ENCODE results near the gene CCND2.
A peak's percentile ranks its signal among the peaks of the same experiment; 100 is the strongest.

CCND2 gene

DNA sequence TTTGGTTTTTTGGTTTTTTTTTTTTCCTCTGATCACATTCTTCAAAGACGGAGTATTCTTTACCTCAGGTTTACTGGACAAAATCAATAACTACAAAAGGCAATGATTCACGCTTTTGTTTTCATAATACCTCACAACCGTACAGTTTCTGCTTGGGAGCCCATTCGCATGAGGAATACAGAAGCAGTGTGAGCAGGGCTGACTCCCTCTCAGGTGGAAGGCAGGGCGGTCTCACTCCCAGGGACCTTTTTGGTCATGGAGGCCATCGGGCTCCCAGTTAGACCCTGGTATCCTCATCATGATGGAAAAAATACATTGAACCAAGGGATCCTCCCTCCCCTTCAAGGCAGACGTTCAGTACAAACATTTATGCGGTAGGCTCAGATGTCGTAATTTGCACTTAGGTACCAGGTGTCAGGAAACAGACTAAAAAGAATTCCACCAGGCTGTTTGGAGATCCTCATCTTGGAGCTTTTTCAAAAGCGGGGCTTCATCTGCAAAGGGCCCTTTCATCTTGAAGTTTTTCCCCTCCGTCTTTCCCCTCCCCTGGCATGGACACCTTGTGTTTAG is 28.5 kb downstream of the CCND2 start:
- H3K27me3 Mint-ChIP-seq: no peaks in the 10 kb centered on the region
- H3K36me3 Mint-ChIP-seq: peaks cover 80% of the 10 kb centered on the region
- peak overlapping the region; percentile 13 for H3K27ac Mint-ChIP-seq
- no peak overlapping the region for H3K4me3 Mint-ChIP-seq
- CTCF ChIA-PET: no interaction called here
- no peaks in the 10 kb centered on the region for H3K4me1 Mint-ChIP-seq
- no peaks in the 10 kb centered on the region for H3K9me3 Mint-ChIP-seq
- no peak for DNase-seq

DNA sequence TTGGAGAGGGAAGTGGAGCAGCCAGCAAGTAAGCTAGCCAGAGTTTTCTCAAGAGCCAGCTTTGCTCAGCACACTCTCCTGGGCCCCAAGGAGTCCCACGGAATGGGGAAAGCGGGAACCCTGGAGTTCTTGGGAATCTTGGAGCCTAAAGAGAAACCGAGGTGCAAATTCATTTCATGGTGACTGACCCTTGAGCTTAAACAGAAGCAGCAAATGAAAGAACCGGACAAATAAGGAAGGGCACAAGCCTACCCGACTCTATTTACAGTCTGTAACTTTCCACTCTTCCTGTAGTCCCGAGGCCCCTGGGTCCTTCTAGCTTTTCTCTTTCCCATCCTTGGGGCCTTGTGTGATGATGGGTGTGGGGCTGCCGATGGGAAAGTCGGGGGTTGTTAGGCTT is 29.3 kb downstream of the CCND2 start:
- no peaks in the 10 kb centered on the region for H3K27me3 Mint-ChIP-seq
- no peak overlapping the region for H3K27ac Mint-ChIP-seq
- H3K4me3 Mint-ChIP-seq: no peak overlapping the region
- H3K36me3 Mint-ChIP-seq: peaks cover 83% of the 10 kb centered on the region
- DNase-seq: no peak
- CTCF ChIA-PET: interaction anchor here (1.0 kb wide), 1 partner anchor 10 kb away, joined by 3 read pairs; no protein-coding TSS in a partner anchor
- no peaks in the 10 kb centered on the region for H3K4me1 Mint-ChIP-seq
- no peaks in the 10 kb centered on the region for H3K9me3 Mint-ChIP-seq

- Mint-ChIP-seq H3K4me1 (no peaks in the 10 kb centered on the region), H3K36me3 (peaks cover 81% of the 10 kb centered on the region)
- CTCF ChIA-PET: interaction anchor here (0.7 to 1.0 kb wide), 2 partner anchors 9 to 27 kb away, joined by 3 read pairs; no protein-coding TSS in a partner anchor
These were observed 30.2 kb downstream of the CCND2 start for GRCh38 chr12:4303750-4304149.

GRCh38 chr12:4307593-4308333 is 34.2 kb downstream of the CCND2 start:
- Mint-ChIP-seq H3K4me3 (no peak overlapping the region), H3K27ac (no peak overlapping the region), H3K36me3 (peaks cover 60% of the 10 kb centered on the region), H3K4me1 (peaks cover 4% of the 10 kb centered on the region), H3K9me3 (no peaks in the 10 kb centered on the region), H3K27me3 (no peaks in the 10 kb centered on the region)
- DNase-seq: no peak
- CTCF ChIA-PET: no interaction called here

More at GRCh38 chr12:4303750-4304149, 30.2 kb downstream of the CCND2 start:
- no peak for DNase-seq
- H3K4me3 Mint-ChIP-seq: no peak overlapping the region
- H3K27me3 Mint-ChIP-seq: no peaks in the 10 kb centered on the region
- H3K9me3 Mint-ChIP-seq: no peaks in the 10 kb centered on the region
- H3K27ac Mint-ChIP-seq: no peak overlapping the region

- Mint-ChIP-seq H3K27ac (no peak overlapping the region), H3K9me3 (no peaks in the 10 kb centered on the region), H3K36me3 (peaks cover 54% of the 10 kb centered on the region), H3K27me3 (no peaks in the 10 kb centered on the region), H3K4me1 (peaks cover 4% of the 10 kb centered on the region), H3K4me3 (no peak overlapping the region)
- no peak for DNase-seq
- CTCF ChIA-PET: interaction anchor here (0.6 kb wide), 1 partner anchor 541 kb away, joined by 3 read pairs; no protein-coding TSS in a partner anchor
These were observed 34.9 kb downstream of the CCND2 start for GRCh38 chr12:4308334-4308950.

- Mint-ChIP-seq H3K4me1 (peaks cover 4% of the 10 kb centered on the region), H3K9me3 (no peaks in the 10 kb centered on the region), H3K4me3 (no peak overlapping the region), H3K36me3 (peaks cover 29% of the 10 kb centered on the region), H3K27ac (no peak overlapping the region), H3K27me3 (no peaks in the 10 kb centered on the region)
- no peak for DNase-seq
- CTCF ChIA-PET: no interaction called here
These were observed 38.2 kb downstream of the CCND2 start for GRCh38 chr12:4311776-4312175.

DNA sequence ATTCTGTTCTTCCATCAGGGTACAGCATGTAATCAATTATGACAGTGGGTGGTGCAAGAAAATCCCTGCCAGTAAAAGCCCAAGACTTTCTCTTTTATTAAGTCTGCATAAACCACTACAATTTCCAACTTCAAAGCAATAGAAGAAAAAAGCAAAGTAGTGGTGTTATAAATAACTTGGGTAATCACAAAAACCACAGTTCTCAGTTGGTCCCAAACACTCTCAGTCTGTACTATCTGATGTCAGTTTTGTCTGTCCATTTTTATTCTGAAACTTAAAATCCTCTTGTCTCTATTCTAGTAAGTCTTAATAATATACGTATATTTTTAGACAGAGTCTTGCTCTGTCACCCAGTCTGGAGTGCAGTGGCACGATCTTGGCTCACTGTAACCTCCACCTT is 38.7 kb downstream of the CCND2 start:
- no peaks in the 10 kb centered on the region for H3K9me3 Mint-ChIP-seq
- no peak overlapping the region for H3K4me3 Mint-ChIP-seq
- DNase-seq: no peak
- CTCF ChIA-PET: no interaction called here
- H3K36me3 Mint-ChIP-seq: peaks cover 25% of the 10 kb centered on the region
- H3K27ac Mint-ChIP-seq: no peak overlapping the region
- H3K27me3 Mint-ChIP-seq: no peaks in the 10 kb centered on the region
- peaks cover 4% of the 10 kb centered on the region for H3K4me1 Mint-ChIP-seq

DNA sequence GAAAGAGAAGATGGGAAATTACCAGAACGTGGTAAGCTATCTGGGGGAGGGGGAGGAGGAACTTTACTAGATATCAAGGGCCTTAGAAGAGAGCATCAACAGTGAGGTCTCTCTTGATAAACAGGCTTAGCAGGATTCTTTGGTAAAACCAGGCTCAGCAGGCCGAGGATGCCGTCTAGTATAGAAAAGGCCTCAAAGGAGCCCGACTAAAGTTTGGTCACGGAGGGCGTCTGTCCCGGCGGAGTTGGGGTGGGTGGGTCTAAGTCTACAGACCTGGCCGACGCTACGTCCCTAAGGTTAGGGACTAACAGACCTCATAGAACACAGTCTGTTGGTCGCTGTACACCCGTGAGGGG is 46.9 kb downstream of the CCND2 start:
- H3K4me1 Mint-ChIP-seq: peaks cover 43% of the 10 kb centered on the region
- H3K4me3 Mint-ChIP-seq: peak overlapping the region; percentile 97
- H3K27ac Mint-ChIP-seq: peak overlapping the region; percentile 94
- CTCF ChIA-PET: no interaction called here
- no peak for DNase-seq
- peaks cover 7% of the 10 kb centered on the region for H3K36me3 Mint-ChIP-seq
- no peaks in the 10 kb centered on the region for H3K27me3 Mint-ChIP-seq
- H3K9me3 Mint-ChIP-seq: no peaks in the 10 kb centered on the region

GRCh38 chr12:4320853-4321701 is 47.5 kb downstream of the CCND2 start, which contains the start of gene TIGAR:
Gene TIGAR (plus strand): TSS chr12:4321213. CDS start chr12:4321272, 59 bp downstream.
- Mint-ChIP-seq H3K36me3 (peaks cover 10% of the 10 kb centered on the region), H3K4me3 (peak within 1 kb of the TSS; percentile 97), H3K27ac (peak within 1 kb of the TSS; percentile 94), H3K4me1 (peaks cover 46% of the 10 kb centered on the region), H3K27me3 (no peaks in the 10 kb centered on the region), H3K9me3 (no peaks in the 10 kb centered on the region)
- CTCF ChIA-PET: interaction anchor here (0.6 to 2.3 kb wide), 2 partner anchors 44 to 657 kb away, joined by 3 to 6 read pairs; no protein-coding TSS in a partner anchor
- peak; percentile 92 for DNase-seq

GRCh38 chr12:4322726-4323125 is 49.2 kb downstream of the CCND2 start:
- Mint-ChIP-seq H3K27me3 (no peaks in the 10 kb centered on the region), H3K4me3 (peak overlapping the region; percentile 97), H3K36me3 (peaks cover 13% of the 10 kb centered on the region), H3K9me3 (no peaks in the 10 kb centered on the region), H3K27ac (no peak overlapping the region), H3K4me1 (peaks cover 50% of the 10 kb centered on the region)
- no peak for DNase-seq
- CTCF ChIA-PET: interaction anchor here (0.5 to 2.3 kb wide), 4 partner anchors 46 to 540 kb away, joined by 3 to 6 read pairs (median 3); no protein-coding TSS in a partner anchor
